Measurements from ENCODE around the gene ZCCHC7. TPM values are rescaled to one million over a fixed set of nuclear protein-coding genes. Genes with fewer than 3 reads are reported as not detected.

ZCCHC7 gene
- total RNA-seq, 1 donor: 32.6 TPM

- no peaks in the 10 kb centered on the region for H3K4me1 ChIP-seq (ENCODE audit: insufficient read depth, low read length)
- H3K4me3 ChIP-seq (ENCODE audit: insufficient read depth, low read length): no peak overlapping the region
- TF ChIP-seq CTCF (IDR thresholded peaks at IDR 0.05; ENCODE audit: extremely low read depth, low read depth, low read length): no peak
- H2AFZ ChIP-seq (ENCODE audit: low read length): no peak overlapping the region
- no peaks in the 10 kb centered on the region for H3K9me3 ChIP-seq (ENCODE audit: low read depth, low read length)
- no peaks in the 10 kb centered on the region for H3K27me3 ChIP-seq (ENCODE audit: insufficient read depth, low read length)
- H3K36me3 ChIP-seq (ENCODE audit: insufficient read depth, low read length): no peaks in the 10 kb centered on the region
- peaks cover under 1% of the 10 kb centered on the region for H3K79me2 ChIP-seq (ENCODE audit: insufficient read depth, low read length)
- H3K4me2 ChIP-seq (ENCODE audit: insufficient read depth, low read length): no peak overlapping the region
- DNase-seq (ENCODE audit: insufficient read length, low spot score, missing footprints): no peak
- no peak overlapping the region for H3K27ac ChIP-seq (ENCODE audit: low read depth, low read length)
- H4K20me1 ChIP-seq (ENCODE audit: insufficient read depth, low read length): peaks cover 3% of the 10 kb centered on the region
These were observed 47.2 kb downstream of the ZCCHC7 start for GRCh38 chr9:37167456-37168047.

- no peaks in the 10 kb centered on the region for H3K9me3 ChIP-seq (ENCODE audit: low read depth, low read length)
- DNase-seq (ENCODE audit: insufficient read length, low spot score, missing footprints): no peak
- no peaks in the 10 kb centered on the region for H3K36me3 ChIP-seq (ENCODE audit: insufficient read depth, low read length)
- H3K4me2 ChIP-seq (ENCODE audit: insufficient read depth, low read length): no peak overlapping the region
- no peak for TF ChIP-seq CTCF (IDR thresholded peaks at IDR 0.05; ENCODE audit: extremely low read depth, low read depth, low read length)
- H3K4me1 ChIP-seq (ENCODE audit: insufficient read depth, low read length): peaks cover 7% of the 10 kb centered on the region
- peaks cover 3% of the 10 kb centered on the region for H4K20me1 ChIP-seq (ENCODE audit: insufficient read depth, low read length)
- H3K27ac ChIP-seq (ENCODE audit: low read depth, low read length): no peak overlapping the region
- H3K27me3 ChIP-seq (ENCODE audit: insufficient read depth, low read length): no peaks in the 10 kb centered on the region
- peaks cover 6% of the 10 kb centered on the region for H3K79me2 ChIP-seq (ENCODE audit: insufficient read depth, low read length)
- H2AFZ ChIP-seq (ENCODE audit: low read length): no peak overlapping the region
- H3K4me3 ChIP-seq (ENCODE audit: insufficient read depth, low read length): no peak overlapping the region
These were observed 52.2 kb downstream of the ZCCHC7 start for GRCh38 chr9:37172557-37172956.

- H3K4me1 ChIP-seq (ENCODE audit: insufficient read depth, low read length): peaks cover 7% of the 10 kb centered on the region
- H3K79me2 ChIP-seq (ENCODE audit: insufficient read depth, low read length): peaks cover 9% of the 10 kb centered on the region
- H4K20me1 ChIP-seq (ENCODE audit: insufficient read depth, low read length): peaks cover 3% of the 10 kb centered on the region
- no peaks in the 10 kb centered on the region for H3K9me3 ChIP-seq (ENCODE audit: low read depth, low read length)
- H3K4me2 ChIP-seq (ENCODE audit: insufficient read depth, low read length): no peak overlapping the region
- H3K27me3 ChIP-seq (ENCODE audit: insufficient read depth, low read length): no peaks in the 10 kb centered on the region
- H3K4me3 ChIP-seq (ENCODE audit: insufficient read depth, low read length): no peak overlapping the region
- no peaks in the 10 kb centered on the region for H3K36me3 ChIP-seq (ENCODE audit: insufficient read depth, low read length)
- TF ChIP-seq CTCF (IDR thresholded peaks at IDR 0.05; ENCODE audit: extremely low read depth, low read depth, low read length): no peak
- H3K27ac ChIP-seq (ENCODE audit: low read depth, low read length): no peak overlapping the region
- no peak overlapping the region for H2AFZ ChIP-seq (ENCODE audit: low read length)
- peak; percentile 68 for DNase-seq (ENCODE audit: insufficient read length, low spot score, missing footprints)
These were observed 53.9 kb downstream of the ZCCHC7 start for GRCh38 chr9:37174247-37174646.

- Histone ChIP-seq H4K20me1 (ENCODE audit: insufficient read depth, low read length) (no peaks in the 10 kb centered on the region), H3K79me2 (ENCODE audit: insufficient read depth, low read length) (peaks cover 5% of the 10 kb centered on the region), H3K4me3 (ENCODE audit: insufficient read depth, low read length) (no peak overlapping the region)
These were observed 58.4 kb downstream of the ZCCHC7 start for GRCh38 chr9:37178742-37179141.

More at GRCh38 chr9:37178742-37179141, 58.4 kb downstream of the ZCCHC7 start:
- Histone ChIP-seq H3K4me2 (ENCODE audit: insufficient read depth, low read length) (no peak overlapping the region), H3K4me1 (ENCODE audit: insufficient read depth, low read length) (peaks cover 6% of the 10 kb centered on the region), H3K36me3 (ENCODE audit: insufficient read depth, low read length) (no peaks in the 10 kb centered on the region), H3K27ac (ENCODE audit: low read depth, low read length) (no peak overlapping the region), H3K27me3 (ENCODE audit: insufficient read depth, low read length) (no peaks in the 10 kb centered on the region), H2AFZ (ENCODE audit: low read length) (no peak overlapping the region), H3K9me3 (ENCODE audit: low read depth, low read length) (no peaks in the 10 kb centered on the region)
- no peak for DNase-seq (ENCODE audit: insufficient read length, low spot score, missing footprints)
- no peak for TF ChIP-seq CTCF (IDR thresholded peaks at IDR 0.05; ENCODE audit: extremely low read depth, low read depth, low read length)
